K562 (cell line): ENCODE results near the gene MYH11. TPM values are rescaled to one million over a fixed set of nuclear protein-coding genes. Genes with fewer than 3 reads are reported as not detected.

Experiments
- ATAC-seq: fragments of 200-7000 bp; cut with Tn5 transposase; 3 replicates; pipeline ENCODE4 v1.9.1; 2020; ENCODE audit warnings: moderate library complexity
- BruUV-seq: library from RNA; stranded (reverse); fragments of 400-500 nt; replicated peaks from 2 replicates; lab custom pipeline; 2021; lab: Mats Ljungman, UMichigan
- CTCF ChIA-PET: fragments of 300-600 bp; formaldehyde crosslinking; extraction: SDS; loops from one replicate; lab custom pipeline; 2021; ENCODE audit warnings: low intra/inter-chr PET ratio; lab: Yijun Ruan, JAX
- POLR2A ChIA-PET: fragments of 300-600, 350-650 bp; sonication (Branson Sonifier 250); formaldehyde crosslinking; extraction: SDS; loops from one replicate; lab custom pipeline; 2021; ENCODE audit warnings: antibody characterized with exemption, inconsistent platforms; lab: Yijun Ruan, JAX
- DNase-seq, 4 experiments: peaks; one replicate each; pipeline versions ENCODE4 v3.0.0 to v3.0.0-alpha.2; 2011 to 2018; ENCODE audit warnings: low spot score in 3 of 4, mixed read lengths in 3 of 4; ENCODE audit errors: extremely low read depth in 1 of 4
- FAIRE-seq: peaks from 2 replicates; lab custom pipeline; 2011; peaks lifted over from hg19 to GRCh38; lab: Jason Lieb, UNC
- H2AFZ ChIP-seq: 2 replicates; pipeline ENCODE4 v1.6.0; 2011; ENCODE audit warnings: low read depth, low read length, control low read depth, inconsistent platforms
- H3K27ac ChIP-seq: fragments of 200-600 bp; 3 replicates; pipeline ENCODE4 v1.8.0; 2011; ENCODE audit warnings: low read depth, mild to moderate bottlenecking, control low read depth, inconsistent platforms, low read length, moderate library complexity, mixed read lengths; ENCODE audit errors: extremely low read depth
- H3K27me3 ChIP-seq, 2 experiments: fragments of 300-600 bp in 1 of 2; 2 replicates in 1 of 2; 3 replicates in 1 of 2; pipeline versions ENCODE4 v1.6.0 to v1.8.0; 2011; ENCODE audit warnings: inconsistent platforms in 2 of 2, low read length in 2 of 2, mild to moderate bottlenecking in 1 of 2, mixed read lengths in 1 of 2, moderate library complexity in 1 of 2; ENCODE audit not compliant: control insufficient read depth in 2 of 2, insufficient read depth in 2 of 2
- H3K36me3 ChIP-seq: fragments of 300-600 bp; 3 replicates; pipeline ENCODE4 v1.8.0; 2011; ENCODE audit warnings: mild to moderate bottlenecking, low read length, inconsistent platforms; ENCODE audit not compliant: control insufficient read depth, insufficient read depth
- H3K4me1 ChIP-seq, 2 experiments: fragments of 200-600 bp in 1 of 2; replicated peaks in 1 of 2; 2 replicates in 1 of 2; 3 replicates in 1 of 2; pipeline versions ENCODE4 v1.5.1 to v1.8.0; 2011; ENCODE audit warnings: inconsistent platforms in 2 of 2, low read length in 2 of 2, mild to moderate bottlenecking in 1 of 2, mixed read lengths in 1 of 2, moderate library complexity in 1 of 2; ENCODE audit not compliant: control insufficient read depth in 2 of 2, insufficient read depth in 2 of 2
- H3K4me2 ChIP-seq: 2 replicates; pipeline ENCODE4 v1.6.1; 2011; ENCODE audit warnings: low read length, control low read depth, inconsistent platforms, mixed read lengths; ENCODE audit not compliant: insufficient read depth
- H3K4me3 ChIP-seq: fragments of 200-600 bp; sonication (generic), shearing (Covaris generic); 2 replicates; pipeline ENCODE4 v1.5.1; 2016; ENCODE audit warnings: control low read depth, inconsistent platforms
- H3K79me2 ChIP-seq: fragments of 200-600 bp; 3 replicates; pipeline ENCODE4 v1.8.0; 2011; ENCODE audit warnings: low read length, inconsistent platforms; ENCODE audit not compliant: control insufficient read depth, insufficient read depth
- H3K9ac ChIP-seq, 2 experiments: 2 replicates each; pipeline versions ENCODE4 v1.6.0 to v1.6.1; 2011; ENCODE audit warnings: low read depth in 2 of 2, low read length in 2 of 2, control low read depth in 1 of 2, inconsistent platforms in 1 of 2, mild to moderate bottlenecking in 1 of 2, mixed read lengths in 1 of 2; ENCODE audit not compliant: insufficient read depth in 1 of 2
- H3K9me1 ChIP-seq: one replicate; pipeline ENCODE4 v1.6.0; 2011; ENCODE audit warnings: inconsistent platforms, mild to moderate bottlenecking, low read length, moderate library complexity; ENCODE audit not compliant: control insufficient read depth, insufficient read depth
- H3K9me3 ChIP-seq: replicated peaks from 2 replicates; pipeline ENCODE4 v1.5.1; 2011; ENCODE audit warnings: low read depth, low read length, inconsistent platforms; ENCODE audit not compliant: control insufficient read depth, insufficient read depth
- H4K20me1 ChIP-seq: replicated peaks from 2 replicates; pipeline ENCODE4 v1.6.1; 2011; ENCODE audit warnings: low read length, inconsistent platforms, mixed read lengths; ENCODE audit not compliant: control insufficient read depth, insufficient read depth
- ETV5 ChIP-seq: sonication (generic); formaldehyde crosslinking; IDR thresholded peaks from 2 replicates; pipeline ENCODE4 v1.4.0; 2020; ENCODE audit warnings: low read depth, mild to moderate bottlenecking, missing genetic modification reagents
- HDAC2 ChIP-seq: fragments of 450-650 bp; IDR thresholded peaks from 2 replicates; pipeline ENCODE4 v1.6.1; 2016; ENCODE audit warnings: mild to moderate bottlenecking
- L3MBTL2 ChIP-seq: fragments of 450-650 bp; IDR thresholded peaks from 2 replicates; pipeline ENCODE4 v1.6.1; 2016; ENCODE audit warnings: mild to moderate bottlenecking, moderate library complexity
- NR2C2 ChIP-seq, 2 experiments: fragments of 200-800 bp in 1 of 2; sonication (Bioruptor generic) in 1 of 2; sonication (generic) in 1 of 2; formaldehyde crosslinking in 1 of 2; IDR thresholded peaks; 2 replicates each; pipeline versions ENCODE4 v1.6.1 to v1.8.0; 2016 to 2022; ENCODE audit warnings: mild to moderate bottlenecking in 1 of 2, missing compliant biosample characterization in 1 of 2, missing genetic modification characterization in 1 of 2, missing genetic modification reagents in 1 of 2
- RB1 ChIP-seq: fragments of 450-650 bp; IDR thresholded peaks from 2 replicates; pipeline ENCODE4 v1.6.1; 2017; ENCODE audit warnings: low read depth, mild to moderate bottlenecking
- REST ChIP-seq, 2 experiments: fragments of 450-650 bp; formaldehyde crosslinking in 1 of 2; IDR thresholded peaks; 2 replicates each; pipeline versions ENCODE4 v1.4.0 to v1.6.1; 2014 to 2020; ENCODE audit warnings: mild to moderate bottlenecking in 2 of 2, borderline replicate concordance in 1 of 2, low read depth in 1 of 2
- SNIP1 ChIP-seq: fragments of 450-650 bp; IDR thresholded peaks from 2 replicates; pipeline ENCODE4 v1.7.1; 2017; ENCODE audit warnings: low read depth, mild to moderate bottlenecking
- STAG1 ChIP-seq: sonication (generic); formaldehyde crosslinking; IDR thresholded peaks from 2 replicates; pipeline ENCODE4 v1.5.0; 2020; ENCODE audit warnings: missing genetic modification reagents, borderline replicate concordance
- STAT5A ChIP-seq: IDR thresholded peaks from 2 replicates; pipeline ENCODE4 v1.6.1; 2012; ENCODE audit warnings: low read length, inconsistent platforms, borderline replicate concordance
- TEAD4 ChIP-seq, 2 experiments: sonication (generic) in 1 of 2; formaldehyde crosslinking in 1 of 2; IDR thresholded peaks; 2 replicates each; pipeline versions ENCODE4 v1.6.1 to v1.8.0; 2012 to 2022; ENCODE audit warnings: borderline replicate concordance in 1 of 2, inconsistent platforms in 1 of 2, low read length in 1 of 2, mild to moderate bottlenecking in 1 of 2, missing genetic modification reagents in 1 of 2
- ZFPM2 ChIP-seq: fragments of 250-450 bp; sonication (Bioruptor Pico); IDR thresholded peaks from 2 replicates; pipeline ENCODE4 v1.5.1; 2022; ENCODE audit warnings: mild to moderate bottlenecking
- ZSCAN29 ChIP-seq: fragments of 450-650 bp; IDR thresholded peaks from 2 replicates; pipeline ENCODE4 v1.6.1; 2017
- WGBS: fragments of 100-300 bp; shearing (Covaris generic); methylation state at CpG from one replicate; pipeline ENCODE4 v1.1.6; 2016; ENCODE audit warnings: low coverage, mixed read lengths; ENCODE audit not compliant: insufficient coverage; ENCODE audit errors: missing lambda C conversion rate; 5-methylcytosine and 5-hydroxymethylcytosine counted together
- in situ Hi-C: fragments of 300-500 bp; cut with MboI; formaldehyde crosslinking; loops from 4 replicates; pipeline ENCODE4 v1.15.0; 2018; ENCODE audit warnings: inconsistent platforms, mixed read lengths
- intact Hi-C: fragments of 100-400 bp; cut with micrococcal nuclease; formaldehyde crosslinking; loops from 2 replicates; pipeline ENCODE4 v1.14.2; 2022
- polyA plus RNA-seq, 8 experiments: library from polyadenylated mRNA; depleted of rRNA in 4 of 8; stranded (reverse) in 5 of 8; unstranded in 3 of 8; fragments of >200 nt; fragmentation: Nextera tagmentation in 2 of 8; fragmentation: Illumina TruSeq in 1 of 8; extraction: Ambion mirVana in 2 of 8; extraction: Trizol in 1 of 8; gene quantifications; 2 replicates each; pipeline versions ENCODE4 v1.2.1 to v1.2.3, GENCODE V29; 2011 to 2014; ENCODE audit warnings: inconsistent platforms in 1 of 8, missing spikeins in 1 of 8
- total RNA-seq, 7 experiments: library from RNA; depleted of rRNA in 6 of 7; stranded (reverse); fragments of >200 nt in 6 of 7; fragmentation: Illumina TruSeq in 2 of 7; extraction: Trizol in 2 of 7; gene quantifications; 2 replicates each; pipeline versions ENCODE4 v1.2.1 to v1.2.3, GENCODE V29; 2011 to 2021; ENCODE audit warnings: low replicate concordance in 1 of 7

MYH11 gene
- total and polyA plus RNA-seq, 9 of the 15 experiments (the other 6 are each of a cell fraction or from before 2014, with no cell fraction given), result 0.05 to 0.47 (median 0.08) TPM; not detected in 5

GRCh38 chr16:15786501-15786900 is 70.3 kb downstream of the MYH11 start:
- H3K27me3 ChIP-seq, result peaks cover 0 to 23% of the 10 kb centered on the region in 2 experiments; a peak in 2 of 5 replicates
- H3K4me1 ChIP-seq, result no peaks in the 10 kb centered on the region; a peak in 1 of 5 replicates
- BruUV-seq, result no TSS peak
- H2AFZ ChIP-seq, result no peak overlapping the region
- TF ChIP-seq RB1 (no peak), ZFPM2 (CRISPR knock-in tag) (no peak), ZSCAN29 (no peak), STAT5A (no peak), L3MBTL2 (no peak), STAG1 (no peak), HDAC2 (no peak), TEAD4 (IDR thresholded peaks at IDR 0.05; ENCODE audit: low read length) (no peak), TEAD4 (CRISPR knock-in tag; IDR thresholded peaks at IDR 0.05; ENCODE audit: borderline replicate concordance) (no peak), NR2C2 (CRISPR knock-in tag; IDR thresholded peaks at IDR 0.05) (no peak), NR2C2 (tag; IDR thresholded peaks at IDR 0.05) (no peak), REST (IDR thresholded peaks at IDR 0.05; ENCODE audit: borderline replicate concordance) (no peak), REST (CRISPR knock-in tag; IDR thresholded peaks at IDR 0.05; ENCODE audit: low read depth) (no peak), ETV5 (CRISPR knock-in tag) (no peak), SNIP1 (no peak)
- no peak for ATAC-seq
- ChIA-PET CTCF (no interaction called here), POLR2A (no interaction called here)
- no peak overlapping the region for H3K4me3 ChIP-seq
- H3K79me2 ChIP-seq, result no peaks in the 10 kb centered on the region
- in situ Hi-C loops (no loop called here), intact Hi-C loops (no loop called here)
- FAIRE-seq, result no peak
- no peaks in the 10 kb centered on the region for H3K9me3 ChIP-seq
- 6% methylated on average over 11 of the region's 11 CpGs for WGBS
- H3K36me3 ChIP-seq, result no peaks in the 10 kb centered on the region
- H3K27ac ChIP-seq, result no peak overlapping the region
- no peaks in the 10 kb centered on the region for H3K9me1 ChIP-seq
- DNase-seq, result no peak
- H4K20me1 ChIP-seq, result 0 out of 2 replicates have a peak, but pooled peaks cover 4% of the 10 kb centered on the region
- H3K9ac ChIP-seq, result no peak overlapping the region
- no peak overlapping the region for H3K4me2 ChIP-seq
